ENCODE measurements around the gene MYO7B. TPM values are rescaled to one million over a fixed set of nuclear protein-coding genes. Genes with fewer than 3 reads are reported as not detected.

Gene MYO7B
- total RNA-seq, 4 donors from 2014 or later, result 0.56 TPM; not detected in 3

- no peaks in the 10 kb centered on the region for H3K27me3 ChIP-seq
- intact Hi-C loops (cut with DNase I), result no loop called here
- H3K9me3 ChIP-seq, result no peaks in the 10 kb centered on the region
- TF ChIP-seq CTCF (IDR thresholded peaks at IDR 0.05) (no peak), POLR2A (IDR thresholded peaks at IDR 0.05) (no peak)
- H3K36me3 ChIP-seq, result no peaks in the 10 kb centered on the region
- H3K27ac ChIP-seq, result no peak overlapping the region
- 74 to 83% methylated on average over 10 to 13 of the region's 13 CpGs for WGBS, 2 donors
- no peak overlapping the region for H3K4me3 ChIP-seq (replicated peaks in 1 of 3)
- no peak for DNase-seq
- H3K4me1 ChIP-seq, result no peaks in the 10 kb centered on the region
Measured at GRCh38 chr2:127560201-127560930, 24.9 kb downstream of the MYO7B start.

DNA sequence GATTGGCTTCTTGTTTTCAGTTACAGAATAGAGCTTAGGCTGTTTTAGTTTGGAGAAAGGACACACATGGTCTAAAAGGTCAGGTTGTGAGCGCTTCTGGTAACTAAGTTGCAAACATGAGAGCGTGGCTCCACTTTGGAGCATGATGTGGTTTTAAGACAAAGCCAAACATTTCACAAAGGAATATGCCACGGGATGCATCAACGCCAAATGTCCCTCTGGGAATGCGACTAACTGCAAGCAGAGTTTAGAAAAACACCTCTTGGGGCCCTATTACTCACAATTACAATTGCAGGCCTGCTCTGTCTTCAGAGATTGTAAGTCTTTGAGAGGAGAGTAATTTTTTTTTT, 25.4 kb downstream of the MYO7B start:
- Histone ChIP-seq H3K36me3 (no peaks in the 10 kb centered on the region), H3K27ac (no peak overlapping the region), H3K4me1 (no peaks in the 10 kb centered on the region), H3K27me3 (no peaks in the 10 kb centered on the region), H3K9me3 (no peaks in the 10 kb centered on the region), H3K4me3 (replicated peaks in 1 of 3) (no peak overlapping the region)
- WGBS, 2 donors, result 78 to 86% methylated on average over 5 of the region's 5 CpGs
- DNase-seq, result no peak
- intact Hi-C loops (cut with DNase I), result no loop called here
- no peak for TF ChIP-seq CTCF (IDR thresholded peaks at IDR 0.05)
- no peak for TF ChIP-seq POLR2A (IDR thresholded peaks at IDR 0.05)

GRCh38 chr2:127561371-127561770, 25.9 kb downstream of the MYO7B start:
- Histone ChIP-seq H3K27me3 (no peaks in the 10 kb centered on the region), H3K27ac (no peak overlapping the region)
- no peak for DNase-seq

DNA sequence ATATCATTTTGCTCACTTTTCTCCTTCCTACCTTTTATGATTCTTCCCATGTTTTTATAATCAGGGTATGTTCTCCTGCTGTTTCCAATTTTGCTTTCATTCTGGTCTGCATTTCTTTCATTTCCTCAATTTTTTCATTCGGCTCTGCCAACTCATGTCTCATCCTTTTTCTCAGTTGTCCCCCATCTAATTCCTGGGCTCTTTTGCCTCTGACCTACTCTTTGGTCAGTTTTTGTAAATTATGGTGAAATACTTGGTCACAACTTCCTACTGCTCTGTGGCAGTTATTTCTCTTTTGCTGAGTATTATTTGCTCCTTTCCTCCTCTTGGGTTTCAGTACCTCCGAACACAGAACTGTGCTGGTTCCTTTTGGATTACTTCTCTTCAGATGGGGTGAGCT, 27.5 kb downstream of the MYO7B start:
- Histone ChIP-seq H3K27ac (no peak overlapping the region), H3K4me3 (replicated peaks in 1 of 3) (no peak overlapping the region)
- 83 to 88% methylated on average over 2 of the region's 2 CpGs for WGBS, 2 donors

More at GRCh38 chr2:127561371-127561770, 25.9 kb downstream of the MYO7B start:
- H3K4me3 ChIP-seq (replicated peaks in 1 of 3), result no peak overlapping the region
- no peaks in the 10 kb centered on the region for H3K9me3 ChIP-seq
- no peaks in the 10 kb centered on the region for H3K4me1 ChIP-seq
- H3K36me3 ChIP-seq, result no peaks in the 10 kb centered on the region
- intact Hi-C loops (cut with DNase I), result no loop called here
- TF ChIP-seq POLR2A (IDR thresholded peaks at IDR 0.05) (no peak), CTCF (IDR thresholded peaks at IDR 0.05) (no peak)
- 92 to 96% methylated on average over 8 of the region's 8 CpGs for WGBS, 2 donors

More for the DNA sequence above, 27.5 kb downstream of the MYO7B start:
- Histone ChIP-seq H3K36me3 (no peaks in the 10 kb centered on the region), H3K9me3 (no peaks in the 10 kb centered on the region), H3K27me3 (no peaks in the 10 kb centered on the region), H3K4me1 (no peaks in the 10 kb centered on the region)
- no peak for DNase-seq
- TF ChIP-seq POLR2A (IDR thresholded peaks at IDR 0.05) (no peak), CTCF (IDR thresholded peaks at IDR 0.05) (no peak)
- intact Hi-C loops (cut with DNase I), result no loop called here

Data from thyroid gland (tissue), 4 donors.